A549 (cell line): Measurements from ENCODE around the gene PDE8B.

Experiments used
- CTCF ChIP-seq: fragments of >200 bp; sonication (Bioruptor Twin); formaldehyde crosslinking; IDR thresholded peaks from 3 replicates; pipeline ENCODE4 v1.5.1; 2016
- EP300 ChIP-seq, 2 experiments: fragments of >200 bp; sonication (Bioruptor Twin); formaldehyde crosslinking; IDR thresholded peaks; 2 replicates in 1 of 2; 3 replicates in 1 of 2; pipeline ENCODE4 v1.6.1; 2016 to 2017
- ESRRA ChIP-seq: fragments of 150-350 bp; IDR thresholded peaks from 2 replicates; pipeline ENCODE4 v1.6.1; 2014; ENCODE audit warnings: mild to moderate bottlenecking, low read length, borderline replicate concordance
- HOXA7 ChIP-seq: fragments of 250-450 bp; sonication (Bioruptor Pico); IDR thresholded peaks from 2 replicates; pipeline ENCODE4 v1.5.0; 2020; ENCODE audit warnings: mild to moderate bottlenecking, moderate library complexity
- HOXB13 ChIP-seq: fragments of 250-450 bp; sonication (Bioruptor Pico); IDR thresholded peaks from 2 replicates; pipeline ENCODE4 v1.5.0; 2020; ENCODE audit warnings: low read depth, mild to moderate bottlenecking, moderate library complexity
- NR3C1 ChIP-seq: fragments of >200 bp; sonication (Bioruptor Twin); formaldehyde crosslinking; IDR thresholded peaks from 3 replicates; pipeline ENCODE4 v1.6.1; 2017
- POLR2A ChIP-seq: IDR thresholded peaks from 2 replicates; pipeline ENCODE4 v1.6.1; 2012; ENCODE audit warnings: mild to moderate bottlenecking, low read length
- RARB ChIP-seq: fragments of 250-450 bp; sonication (Bioruptor Pico); IDR thresholded peaks from 2 replicates; pipeline ENCODE4 v1.8.0; 2021; ENCODE audit warnings: mild to moderate bottlenecking, moderate library complexity
- RNF2 ChIP-seq: fragments of 200-600 bp; sonication (generic); IDR thresholded peaks from 2 replicates; pipeline ENCODE4 v1.6.1; 2016; ENCODE audit warnings: low read depth, mild to moderate bottlenecking, antibody characterized with exemption, moderate library complexity, borderline replicate concordance
- SMC3 ChIP-seq: fragments of >200 bp; sonication (Bioruptor Twin); formaldehyde crosslinking; IDR thresholded peaks from 3 replicates; pipeline ENCODE4 v1.6.1; 2018; ENCODE audit warnings: inconsistent platforms
- USF2 ChIP-seq: fragments of 450-650 bp; IDR thresholded peaks from 2 replicates; pipeline ENCODE4 v1.6.1; 2014; ENCODE audit warnings: antibody characterized with exemption
- TF ChIP-seq, protein P1 (sequence below): IDR thresholded peaks from 2 replicates; pipeline ENCODE4 v1.6.1; 2012; ENCODE audit warnings: low read depth, borderline replicate concordance

DNA sequence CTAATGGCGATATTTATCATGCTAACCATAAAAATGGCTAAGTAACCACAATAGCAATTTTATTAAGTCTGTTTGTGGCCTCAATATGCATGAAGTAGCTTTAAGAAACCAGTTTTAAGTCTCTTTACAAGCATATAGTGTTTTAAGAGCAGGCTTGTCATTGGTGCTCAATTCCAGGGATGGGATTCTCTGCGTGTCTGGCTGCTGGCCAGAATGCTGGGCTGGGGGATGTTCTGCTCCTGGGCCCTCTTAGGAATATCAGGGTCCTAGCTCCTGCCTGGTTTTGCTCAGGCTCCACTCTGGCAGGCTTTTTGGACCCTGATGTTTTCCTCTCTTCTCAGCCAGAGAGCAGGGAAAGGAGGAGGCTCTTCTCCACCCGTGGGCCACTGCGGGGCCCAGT lies 127.2 kb downstream of the PDE8B start:
- TF ChIP-seq ESRRA (no peak), POLR2A (no peak), CTCF (no peak), EP300 (IDR thresholded peaks at IDR 0.05) (no peak), HOXA7 (CRISPR knock-in tag) (no peak), SMC3 (no peak), RARB (CRISPR knock-in tag) (no peak), RNF2 (no peak), USF2 (no peak), NR3C1 (no peak), HOXB13 (no peak)
- TF ChIP-seq, protein P1, sequence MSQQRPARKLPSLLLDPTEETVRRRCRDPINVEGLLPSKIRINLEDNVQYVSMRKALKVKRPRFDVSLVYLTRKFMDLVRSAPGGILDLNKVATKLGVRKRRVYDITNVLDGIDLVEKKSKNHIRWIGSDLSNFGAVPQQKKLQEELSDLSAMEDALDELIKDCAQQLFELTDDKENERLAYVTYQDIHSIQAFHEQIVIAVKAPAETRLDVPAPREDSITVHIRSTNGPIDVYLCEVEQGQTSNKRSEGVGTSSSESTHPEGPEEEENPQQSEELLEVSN, result no peak
